HepG2 (cell line): ENCODE data around the gene P2RX5. TPM values are rescaled to one million over a fixed set of nuclear protein-coding genes. Genes with fewer than 3 reads are reported as not detected.

Experiments
- ELF4 ChIP-seq: sonication (generic); formaldehyde crosslinking; IDR thresholded peaks from 2 replicates; pipeline ENCODE4 v1.5.0; 2020; ENCODE audit warnings: missing genetic modification reagents, mild to moderate bottlenecking, moderate library complexity, borderline replicate concordance
- HHEX ChIP-seq: IDR thresholded peaks from 2 replicates; pipeline ENCODE4 v1.6.1; 2016; ENCODE audit warnings: control low read depth
- LCORL ChIP-seq, 2 experiments: fragments of 450-650 bp in 1 of 2; sonication (generic) in 1 of 2; formaldehyde crosslinking in 1 of 2; IDR thresholded peaks; 2 replicates each; pipeline versions ENCODE4 v1.5.0 to v1.6.1; 2017 to 2020; ENCODE audit warnings: antibody characterized with exemption in 1 of 2, missing genetic modification reagents in 1 of 2
- RXRB ChIP-seq: IDR thresholded peaks from 2 replicates; pipeline ENCODE4 v1.6.1; 2016; ENCODE audit warnings: borderline replicate concordance, missing genetic modification reagents, missing compliant biosample characterization
- SETDB1 ChIP-seq: sonication (generic); formaldehyde crosslinking; IDR thresholded peaks from 2 replicates; pipeline ENCODE4 v1.5.1; 2020; ENCODE audit warnings: missing genetic modification reagents, mild to moderate bottlenecking, borderline replicate concordance
- SRSF1 ChIP-seq: fragments of 200-400 bp; formaldehyde crosslinking; optimal IDR thresholded peaks from 2 replicates; pipeline ENCODE3; 2017; ENCODE audit warnings: mild to moderate bottlenecking, low read depth, low read length, moderate library complexity
- YEATS4 ChIP-seq: sonication (generic); formaldehyde crosslinking; IDR thresholded peaks from 2 replicates; pipeline ENCODE4 v1.4.0; 2020; ENCODE audit warnings: missing genetic modification reagents, borderline replicate concordance
- ZKSCAN8 ChIP-seq: IDR thresholded peaks from 2 replicates; pipeline ENCODE4 v1.6.1; 2016; ENCODE audit warnings: borderline replicate concordance, missing genetic modification reagents, missing compliant biosample characterization
- ZNF3 ChIP-seq: IDR thresholded peaks from 2 replicates; pipeline ENCODE4 v1.7.0; 2017; ENCODE audit warnings: inconsistent platforms
- ZNF343 ChIP-seq: sonication (generic); formaldehyde crosslinking; IDR thresholded peaks from 2 replicates; pipeline ENCODE4 v1.4.0; 2020; ENCODE audit warnings: mild to moderate bottlenecking, missing genetic modification reagents
- ZNF468 ChIP-seq: sonication (generic); formaldehyde crosslinking; IDR thresholded peaks from 2 replicates; pipeline ENCODE4 v1.8.0; 2022; ENCODE audit warnings: mild to moderate bottlenecking, moderate library complexity, missing genetic modification reagents
- ZNF670 ChIP-seq: sonication (generic); formaldehyde crosslinking; IDR thresholded peaks from 2 replicates; pipeline ENCODE4 v1.8.0; 2022; ENCODE audit warnings: mild to moderate bottlenecking, missing genetic modification reagents, borderline replicate concordance
- ZNF773 ChIP-seq: sonication (generic); formaldehyde crosslinking; IDR thresholded peaks from 2 replicates; pipeline ENCODE4 v1.4.0; 2020; ENCODE audit warnings: missing genetic modification reagents, borderline replicate concordance
- polyA plus RNA-seq, 8 experiments: library from polyadenylated mRNA; depleted of rRNA in 3 of 8; stranded (reverse) in 7 of 8; unstranded in 1 of 8; fragments of >200 nt; fragmentation: Illumina TruSeq in 4 of 8; extraction: Trizol in 4 of 8; gene quantifications; 2 replicates each; pipeline versions ENCODE4 v1.2.1 to v1.2.3, GENCODE V29; 2011 to 2016; ENCODE audit warnings: low read depth in 4 of 8, missing spikeins in 1 of 8, mixed read lengths in 1 of 8; ENCODE audit not compliant: insufficient read depth in 1 of 8
- total RNA-seq, 5 experiments: library from RNA; depleted of rRNA; stranded (reverse); fragments of >200 nt; fragmentation: Illumina TruSeq; extraction: Trizol; gene quantifications; 2 replicates each; pipeline ENCODE4 v1.2.3, GENCODE V29; 2016; ENCODE audit warnings: low read depth in 1 of 5
- TF ChIP-seq, protein P1 (sequence below): sonication (generic); formaldehyde crosslinking; IDR thresholded peaks from 2 replicates; pipeline ENCODE4 v1.5.1; 2020; ENCODE audit warnings: mild to moderate bottlenecking, missing genetic modification reagents, borderline replicate concordance
- TF ChIP-seq, protein P2 (sequence below): sonication (generic); formaldehyde crosslinking; IDR thresholded peaks from 2 replicates; pipeline ENCODE4 v1.5.0; 2020; ENCODE audit warnings: missing genetic modification reagents
- TF ChIP-seq, protein P3 (sequence below): sonication (generic); formaldehyde crosslinking; IDR thresholded peaks from 2 replicates; pipeline ENCODE4 v1.5.0; 2020; ENCODE audit warnings: missing genetic modification reagents
- TF ChIP-seq, protein P4 (sequence below): sonication (generic); formaldehyde crosslinking; IDR thresholded peaks from 2 replicates; pipeline ENCODE4 v1.5.0; 2020; ENCODE audit warnings: missing genetic modification reagents, mild to moderate bottlenecking, borderline replicate concordance

P2RX5 gene
- total and polyA plus RNA-seq, 2 of the 13 experiments (the other 11 are each of a cell fraction or from before 2014, with no cell fraction given): 0.95 to 1.7 TPM

DNA sequence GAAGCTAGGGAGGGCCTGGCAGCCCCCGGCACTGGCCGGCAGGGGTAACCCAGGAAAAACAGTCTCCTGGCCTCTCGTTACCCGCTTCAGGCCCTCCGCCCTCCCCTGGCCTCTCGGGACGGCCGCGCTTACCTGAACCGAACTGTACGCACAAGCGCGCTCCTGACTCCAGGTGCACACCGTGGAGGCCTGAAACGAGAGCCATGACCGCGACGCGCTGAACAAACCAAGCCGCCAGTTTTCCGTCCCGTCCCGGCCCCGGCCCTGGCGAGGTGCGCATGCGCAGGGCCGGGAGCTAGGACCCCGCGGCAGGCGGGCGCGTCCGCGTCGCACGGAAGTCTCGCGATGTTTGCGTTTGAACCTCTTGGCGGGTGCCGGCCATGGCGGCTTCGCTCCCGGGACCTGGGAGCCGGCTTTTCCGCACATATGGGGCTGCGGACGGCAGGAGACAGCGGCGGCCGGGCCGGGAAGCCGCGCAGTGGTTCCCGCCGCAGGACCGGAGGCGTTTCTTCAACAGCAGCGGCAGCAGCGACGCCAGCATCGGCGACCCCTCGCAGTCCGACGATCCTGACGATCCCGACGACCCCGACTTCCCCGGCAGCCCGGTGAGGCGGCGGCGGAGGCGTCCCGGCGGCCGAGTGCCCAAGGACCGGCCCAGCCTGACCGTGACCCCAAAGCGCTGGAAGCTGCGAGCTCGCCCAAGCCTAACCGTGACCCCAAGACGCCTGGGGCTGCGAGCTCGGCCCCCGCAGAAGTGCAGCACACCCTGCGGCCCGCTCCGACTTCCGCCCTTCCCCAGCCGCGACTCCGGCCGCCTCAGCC, 27.8 kb upstream of the P2RX5 start, which contains the start of gene HASPIN (continued):
- peak; percentile 58; the same call in 1 of the 2 replicates for TF ChIP-seq RXRB (CRISPR knock-in tag)
- TF ChIP-seq ZNF670 (CRISPR knock-in tag): 0 out of 2 replicates have a peak, but pooled peaks have one; percentile 28
- 0 out of 2 replicates have a peak, but pooled peaks have one; percentile 62 for TF ChIP-seq ZKSCAN8
- TF ChIP-seq, protein P1, sequence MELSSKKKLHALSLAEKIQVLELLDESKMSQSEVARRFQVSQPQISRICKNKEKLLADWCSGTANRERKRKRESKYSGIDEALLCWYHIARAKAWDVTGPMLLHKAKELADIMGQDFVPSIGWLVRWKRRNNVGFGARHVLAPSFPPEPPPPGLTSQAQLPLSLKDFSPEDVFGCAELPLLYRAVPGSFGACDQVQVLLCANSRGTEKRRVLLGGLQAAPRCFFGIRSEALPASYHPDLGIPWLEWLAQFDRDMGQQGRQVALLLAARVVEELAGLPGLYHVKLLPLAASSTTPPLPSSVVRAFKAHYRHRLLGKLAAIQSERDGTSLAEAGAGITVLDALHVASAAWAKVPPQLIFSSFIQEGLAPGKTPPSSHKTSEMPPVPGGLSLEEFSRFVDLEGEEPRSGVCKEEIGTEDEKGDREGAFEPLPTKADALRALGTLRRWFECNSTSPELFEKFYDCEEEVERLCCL: no peak; the same call in 1 of the 2 replicates
- TF ChIP-seq, protein P2, sequence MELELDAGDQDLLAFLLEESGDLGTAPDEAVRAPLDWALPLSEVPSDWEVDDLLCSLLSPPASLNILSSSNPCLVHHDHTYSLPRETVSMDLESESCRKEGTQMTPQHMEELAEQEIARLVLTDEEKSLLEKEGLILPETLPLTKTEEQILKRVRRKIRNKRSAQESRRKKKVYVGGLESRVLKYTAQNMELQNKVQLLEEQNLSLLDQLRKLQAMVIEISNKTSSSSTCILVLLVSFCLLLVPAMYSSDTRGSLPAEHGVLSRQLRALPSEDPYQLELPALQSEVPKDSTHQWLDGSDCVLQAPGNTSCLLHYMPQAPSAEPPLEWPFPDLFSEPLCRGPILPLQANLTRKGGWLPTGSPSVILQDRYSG (CRISPR knock-in tag): peak; percentile 45; the same call in 1 of the 2 replicates
- TF ChIP-seq ZNF773 (CRISPR knock-in tag): peak; percentile 13; the same call in 1 of the 2 replicates
- TF ChIP-seq ELF4: peak; percentile 50; the same call in 1 of the 2 replicates
- TF ChIP-seq SRSF1: peak; percentile 20
- TF ChIP-seq LCORL (IDR thresholded peaks at IDR 0.05): 0 out of 2 replicates have a peak, but pooled peaks have one; percentile 20
- TF ChIP-seq LCORL (CRISPR knock-in tag; IDR thresholded peaks at IDR 0.05): 0 out of 2 replicates have a peak, but pooled peaks have one; percentile 31
- no peak for TF ChIP-seq SETDB1 (CRISPR knock-in tag)
- TF ChIP-seq, protein P3, sequence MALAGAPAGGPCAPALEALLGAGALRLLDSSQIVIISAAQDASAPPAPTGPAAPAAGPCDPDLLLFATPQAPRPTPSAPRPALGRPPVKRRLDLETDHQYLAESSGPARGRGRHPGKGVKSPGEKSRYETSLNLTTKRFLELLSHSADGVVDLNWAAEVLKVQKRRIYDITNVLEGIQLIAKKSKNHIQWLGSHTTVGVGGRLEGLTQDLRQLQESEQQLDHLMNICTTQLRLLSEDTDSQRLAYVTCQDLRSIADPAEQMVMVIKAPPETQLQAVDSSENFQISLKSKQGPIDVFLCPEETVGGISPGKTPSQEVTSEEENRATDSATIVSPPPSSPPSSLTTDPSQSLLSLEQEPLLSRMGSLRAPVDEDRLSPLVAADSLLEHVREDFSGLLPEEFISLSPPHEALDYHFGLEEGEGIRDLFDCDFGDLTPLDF (CRISPR knock-in tag): peak; percentile 95
- peak; percentile 47; the same call in 1 of the 2 replicates for TF ChIP-seq ZNF468 (CRISPR knock-in tag)
- TF ChIP-seq ZNF343 (CRISPR knock-in tag): peak; percentile 74
- TF ChIP-seq, protein P4, sequence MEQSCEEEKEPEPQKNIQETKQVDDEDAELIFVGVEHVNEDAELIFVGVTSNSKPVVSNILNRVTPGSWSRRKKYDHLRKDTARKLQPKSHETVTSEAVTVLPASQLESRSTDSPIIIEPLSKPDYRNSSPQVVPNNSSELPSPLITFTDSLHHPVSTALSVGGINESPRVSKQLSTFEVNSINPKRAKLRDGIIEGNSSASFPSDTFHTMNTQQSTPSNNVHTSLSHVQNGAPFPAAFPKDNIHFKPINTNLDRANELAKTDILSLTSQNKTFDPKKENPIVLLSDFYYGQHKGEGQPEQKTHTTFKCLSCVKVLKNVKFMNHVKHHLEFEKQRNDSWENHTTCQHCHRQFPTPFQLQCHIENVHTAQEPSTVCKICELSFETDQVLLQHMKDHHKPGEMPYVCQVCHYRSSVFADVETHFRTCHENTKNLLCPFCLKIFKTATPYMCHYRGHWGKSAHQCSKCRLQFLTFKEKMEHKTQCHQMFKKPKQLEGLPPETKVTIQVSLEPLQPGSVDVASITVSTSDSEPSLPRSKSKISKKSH (CRISPR knock-in tag): peak; percentile 91
- no peak for TF ChIP-seq ZNF3
- TF ChIP-seq YEATS4 (CRISPR knock-in tag): peak; percentile 78; the same call in 1 of the 2 replicates
- no peak for TF ChIP-seq HHEX (CRISPR knock-in tag)
